SK-N-SH (cell line): Measurements from ENCODE around the gene C6orf15. TPM values are rescaled to one million over a fixed set of nuclear protein-coding genes. Genes with fewer than 3 reads are reported as not detected.

ENCODE experiments used
- CTCF ChIA-PET: fragments of 300-600, 350-600 bp; formaldehyde crosslinking; extraction: SDS; loops from one replicate; lab custom pipeline; 2021; lab: Yijun Ruan, JAX
- POLR2A ChIA-PET: fragments of 350-600 bp; sonication (Branson Sonifier 250); formaldehyde crosslinking; extraction: SDS; loops from one replicate; lab custom pipeline; 2020; ENCODE audit warnings: antibody characterized with exemption, inconsistent platforms; lab: Yijun Ruan, JAX
- DNase-seq: peaks from one replicate; pipeline ENCODE4 v3.0.0; 2012
- H2AFZ ChIP-seq: fragments of 200-600 bp; sonication (generic); 2 replicates; pipeline ENCODE4 v1.8.1; 2016; ENCODE audit warnings: antibody characterized with exemption, mild to moderate bottlenecking, low read depth
- H3F3A ChIP-seq: fragments of 200-600 bp; sonication (generic); replicated peaks from 2 replicates; pipeline ENCODE3; 2016; ENCODE audit warnings: antibody characterized with exemption, mild to moderate bottlenecking; ENCODE audit not compliant: insufficient read depth
- H3K27ac ChIP-seq, 2 experiments: fragments of 200-500 bp in 1 of 2; fragments of 200-600 bp in 1 of 2; sonication (Bioruptor generic) in 1 of 2; sonication (generic), shearing (Covaris generic) in 1 of 2; 2 replicates each; pipeline versions ENCODE4 v1.5.1 to v1.6.1; 2014 to 2016; ENCODE audit warnings: low read depth in 2 of 2, inconsistent platforms in 1 of 2, low read length in 1 of 2, mild to moderate bottlenecking in 1 of 2, mixed read lengths in 1 of 2
- H3K27me3 ChIP-seq: fragments of 200-600 bp; sonication (generic), shearing (Covaris generic); 2 replicates; pipeline ENCODE4 v1.6.1; 2016; ENCODE audit warnings: mixed run types; ENCODE audit not compliant: insufficient read depth
- H3K36me3 ChIP-seq, 2 experiments: fragments of 200-500 bp in 1 of 2; fragments of 200-600 bp in 1 of 2; sonication (Bioruptor generic) in 1 of 2; sonication (generic) in 1 of 2; replicated peaks in 1 of 2; 2 replicates each; pipeline versions ENCODE3 to v1.5.1; 2014 to 2016; ENCODE audit warnings: low read length in 1 of 2, mild to moderate bottlenecking in 1 of 2; ENCODE audit not compliant: insufficient read depth in 2 of 2, control insufficient read depth in 1 of 2
- H3K4me1 ChIP-seq, 2 experiments: fragments of 200-500 bp in 1 of 2; fragments of 200-600 bp in 1 of 2; sonication (Bioruptor generic) in 1 of 2; sonication (generic), shearing (Covaris generic) in 1 of 2; 2 replicates each; pipeline versions ENCODE4 v1.5.1 to v1.6.1; 2014 to 2016; ENCODE audit warnings: low read depth in 1 of 2, low read length in 1 of 2, mixed run types in 1 of 2; ENCODE audit not compliant: insufficient read depth in 2 of 2, control insufficient read depth in 1 of 2
- H3K4me2 ChIP-seq: fragments of 200-600 bp; sonication (generic), shearing (Covaris generic); 2 replicates; pipeline ENCODE4 v1.6.1; 2017; ENCODE audit warnings: mixed run types
- H3K4me3 ChIP-seq, 2 experiments: fragments of 200-500 bp in 1 of 2; fragments of 200-600 bp in 1 of 2; sonication (Bioruptor generic) in 1 of 2; sonication (generic), shearing (Covaris generic) in 1 of 2; 2 replicates each; pipeline versions ENCODE4 v1.5.1 to v1.8.1; 2014 to 2016; ENCODE audit warnings: low read depth in 2 of 2, inconsistent platforms in 1 of 2, low read length in 1 of 2, mild to moderate bottlenecking in 1 of 2, mixed read lengths in 1 of 2, moderate library complexity in 1 of 2
- H3K79me2 ChIP-seq: fragments of 200-600 bp; sonication (generic); 2 replicates; pipeline ENCODE4 v1.8.1; 2017; ENCODE audit warnings: mild to moderate bottlenecking; ENCODE audit not compliant: insufficient read depth
- H3K9ac ChIP-seq: fragments of 200-600 bp; sonication (generic); 2 replicates; pipeline ENCODE4 v1.6.1; 2017; ENCODE audit warnings: mixed run types
- H3K9me2 ChIP-seq: fragments of 200-600 bp; sonication (generic); 2 replicates; pipeline ENCODE4 v1.6.1; 2017; ENCODE audit warnings: mixed run types
- H3K9me3 ChIP-seq: fragments of 200-600 bp; sonication (generic); 2 replicates; pipeline ENCODE4 v1.6.1; 2017; ENCODE audit warnings: mixed run types, mild to moderate bottlenecking, moderate library complexity
- H4K20me1 ChIP-seq: fragments of 200-600 bp; sonication (generic); 2 replicates; pipeline ENCODE4 v1.6.1; 2017; ENCODE audit warnings: mild to moderate bottlenecking, mixed run types; ENCODE audit not compliant: insufficient read depth
- CHD2 ChIP-seq: fragments of 150-350 bp; IDR thresholded peaks from 2 replicates; pipeline ENCODE4 v1.6.1; 2018; ENCODE audit warnings: low read length; ENCODE audit not compliant: partially characterized antibody
- ELF1 ChIP-seq: IDR thresholded peaks from 2 replicates; pipeline ENCODE4 v1.4.0; 2012
- EP300 ChIP-seq, 2 experiments: IDR thresholded peaks; 2 replicates each; pipeline versions ENCODE4 v1.4.0 to v1.6.1; 2012; ENCODE audit warnings: borderline replicate concordance in 1 of 2, low read depth in 1 of 2, low read length in 1 of 2
- EZH2phosphoT487 ChIP-seq: fragments of 200-600 bp; sonication (generic); IDR thresholded peaks from 2 replicates; pipeline ENCODE4 v1.6.1; 2017; ENCODE audit warnings: low read depth, mixed run types, mild to moderate bottlenecking, antibody characterized with exemption, moderate library complexity, borderline replicate concordance
- FOXJ3 ChIP-seq: sonication (generic); formaldehyde crosslinking; IDR thresholded peaks from 2 replicates; pipeline ENCODE4 v1.5.1; 2020; ENCODE audit warnings: mild to moderate bottlenecking, missing genetic modification reagents
- FOXM1 ChIP-seq: IDR thresholded peaks from 2 replicates; pipeline ENCODE4 v1.4.0; 2012; ENCODE audit warnings: low read depth, mild to moderate bottlenecking
- IRF3 ChIP-seq: fragments of 150-350 bp; IDR thresholded peaks from 2 replicates; pipeline ENCODE4 v1.6.1; 2016; ENCODE audit warnings: mild to moderate bottlenecking, low read depth, low read length
- MAX ChIP-seq: IDR thresholded peaks from 2 replicates; pipeline ENCODE4 v1.4.0; 2012; ENCODE audit warnings: low read depth
- MEF2A ChIP-seq: IDR thresholded peaks from 2 replicates; pipeline ENCODE4 v1.4.0; 2012; ENCODE audit warnings: low read depth, borderline replicate concordance
- NRF1 ChIP-seq: IDR thresholded peaks from 2 replicates; pipeline ENCODE4 v1.6.1; 2012; ENCODE audit warnings: low read depth, mild to moderate bottlenecking, low read length
- PBX3 ChIP-seq: IDR thresholded peaks from 2 replicates; pipeline ENCODE4; 2012
- POLR2AphosphoS5 ChIP-seq: IDR thresholded peaks from 2 replicates; pipeline ENCODE4 v1.6.1; 2012; ENCODE audit warnings: low read depth, low read length
- RAD21 ChIP-seq: IDR thresholded peaks from 2 replicates; pipeline ENCODE4 v1.6.1; 2012; ENCODE audit warnings: mild to moderate bottlenecking, low read length
- RFX5 ChIP-seq: IDR thresholded peaks from 2 replicates; pipeline ENCODE4 v1.6.1; 2012; ENCODE audit warnings: mild to moderate bottlenecking, improper control_type of control experiment, low read length
- RXRA ChIP-seq: IDR thresholded peaks from 2 replicates; pipeline ENCODE4 v1.4.0; 2012; ENCODE audit warnings: low read depth, mild to moderate bottlenecking, borderline replicate concordance
- SIN3A ChIP-seq: IDR thresholded peaks from 2 replicates; pipeline ENCODE4 v1.6.1; 2012; ENCODE audit warnings: low read depth, mild to moderate bottlenecking, low read length, moderate library complexity, borderline replicate concordance
- SMC3 ChIP-seq: IDR thresholded peaks from 2 replicates; pipeline ENCODE4 v1.6.1; 2012; ENCODE audit warnings: low read depth, low read length, improper control_type of control experiment
- TAF1 ChIP-seq: IDR thresholded peaks from 2 replicates; pipeline ENCODE4 v1.6.1; 2012; ENCODE audit warnings: low read depth, mild to moderate bottlenecking, low read length, moderate library complexity, borderline replicate concordance
- TEAD4 ChIP-seq: IDR thresholded peaks from 2 replicates; pipeline ENCODE4 v1.4.0; 2012; ENCODE audit warnings: mild to moderate bottlenecking, borderline replicate concordance; ENCODE audit not compliant: insufficient read depth
- USF1 ChIP-seq: IDR thresholded peaks from 2 replicates; pipeline ENCODE4 v1.4.0; 2012; ENCODE audit warnings: low read depth, borderline replicate concordance
- YY1 ChIP-seq: IDR thresholded peaks from 2 replicates; pipeline ENCODE4 v1.4.0; 2012; ENCODE audit warnings: low read depth, mild to moderate bottlenecking
- WGBS: methylation state at CpG from one replicate; pipeline ENCODE4 v1.1.6; 2017; ENCODE audit warnings: low lambda C conversion rate; 5-methylcytosine and 5-hydroxymethylcytosine counted together
- polyA plus RNA-seq, 3 experiments: library from polyadenylated mRNA; depleted of rRNA; stranded (reverse); fragments of >200 nt; gene quantifications; 2 replicates each; pipeline ENCODE4 v1.2.3, GENCODE V29; 2012

Gene C6orf15
- polyA plus RNA-seq, 1 of the 3 experiments (the other 2 are of a cell fraction) = not detected

GRCh38 chr6:31144970-31145340 is 32.6 kb upstream of the C6orf15 start:
- H3K4me3 ChIP-seq = no peak overlapping the region
- TF ChIP-seq RXRA (no peak), TEAD4 (no peak), EZH2phosphoT487 (no peak), MAX (no peak), CHD2 (no peak), PBX3 (no peak), RFX5 (no peak), POLR2AphosphoS5 (no peak), NRF1 (no peak), EP300 (IDR thresholded peaks at IDR 0.05; ENCODE audit: borderline replicate concordance in 1 of 2, low read depth in 1 of 2, low read length in 1 of 2) (no peak), ELF1 (no peak), RAD21 (no peak), FOXM1 (no peak), SIN3A (no peak), SMC3 (no peak)
- H3K27ac ChIP-seq = no peak overlapping the region
- 82% methylated on average over 11 of the region's 11 CpGs for WGBS
- peaks cover 9% of the 10 kb centered on the region for H3F3A ChIP-seq
- no peaks in the 10 kb centered on the region for H4K20me1 ChIP-seq
- ChIA-PET POLR2A (no interaction called here), CTCF (interaction anchor here (0.6 to 4.3 kb wide), 4 partner anchors 42 to 222 kb away, joined by 3 to 23 read pairs (median 8); no protein-coding TSS in a partner anchor)
- no peaks in the 10 kb centered on the region for H3K27me3 ChIP-seq
- no peak for DNase-seq
- H3K9me2 ChIP-seq = no peaks in the 10 kb centered on the region
- H3K4me1 ChIP-seq = peaks cover 0 to 11% of the 10 kb centered on the region in 2 experiments; a peak in 1 of 4 replicates
- H3K79me2 ChIP-seq = no peaks in the 10 kb centered on the region
- H3K9ac ChIP-seq = no peak overlapping the region
- no peaks in the 10 kb centered on the region for H3K9me3 ChIP-seq
- H2AFZ ChIP-seq = no peak overlapping the region
- no peak overlapping the region for H3K4me2 ChIP-seq
- peaks cover 0 to 2% of the 10 kb centered on the region in 2 experiments for H3K36me3 ChIP-seq

- Histone ChIP-seq H3K27me3 (no peaks in the 10 kb centered on the region), H3K9me3 (no peaks in the 10 kb centered on the region), H3K4me2 (no peak overlapping the region), H3K36me3 (no peaks in the 10 kb centered on the region), H3K27ac (no peak overlapping the region), H3F3A (peaks cover 9% of the 10 kb centered on the region), H4K20me1 (no peaks in the 10 kb centered on the region), H2AFZ (no peak overlapping the region), H3K9ac (no peak overlapping the region), H3K9me2 (no peaks in the 10 kb centered on the region), H3K4me3 (no peak overlapping the region), H3K4me1 (peaks cover 0 to 11% of the 10 kb centered on the region in 2 experiments; a peak in 1 of 4 replicates), H3K79me2 (no peaks in the 10 kb centered on the region)
- ChIA-PET POLR2A (no interaction called here), CTCF (interaction anchor here (0.6 to 4.3 kb wide), 5 partner anchors 41 to 256 kb away, joined by 3 to 23 read pairs (median 3); no protein-coding TSS in a partner anchor)
- DNase-seq = no peak
- WGBS = 94% methylated on average over 17 of the region's 18 CpGs
- TF ChIP-seq MEF2A (no peak), YY1 (no peak), RAD21 (no peak), SMC3 (no peak), POLR2AphosphoS5 (no peak), PBX3 (no peak), TEAD4 (no peak), TAF1 (no peak), FOXJ3 (CRISPR knock-in tag) (no peak), RXRA (no peak), IRF3 (no peak), NRF1 (no peak), EP300 (IDR thresholded peaks at IDR 0.05; ENCODE audit: borderline replicate concordance in 1 of 2, low read depth in 1 of 2, low read length in 1 of 2) (no peak), SIN3A (no peak), USF1 (no peak)
These were observed 32.1 kb upstream of the C6orf15 start for GRCh38 chr6:31144296-31144969.
